Breast epithelium (tissue), 3 donors: ENCODE measurements around the gene RCOR3.
"Not testable (repeated sequence)": the region's sequence is repeated elsewhere in the genome, so short reads cannot be mapped to it uniquely, and the experiment has no call there.

Experiments
- POLR2AphosphoS5 ChIP-seq, 3 donors: sonication (generic); formaldehyde crosslinking; IDR thresholded peaks; one replicate each; pipeline ENCODE4 v1.6.1; 2017; ENCODE audit warnings: antibody characterized with exemption in 3 of 3
- TF ChIP-seq, protein P1 (sequence below), 3 donors: fragments of 450-650 bp; IDR thresholded peaks; one replicate each; pipeline ENCODE4 v1.5.1; 2016 to 2017; ENCODE audit warnings: antibody characterized with exemption in 3 of 3, mild to moderate bottlenecking in 3 of 3, moderate library complexity in 3 of 3

- TF ChIP-seq, protein P1, sequence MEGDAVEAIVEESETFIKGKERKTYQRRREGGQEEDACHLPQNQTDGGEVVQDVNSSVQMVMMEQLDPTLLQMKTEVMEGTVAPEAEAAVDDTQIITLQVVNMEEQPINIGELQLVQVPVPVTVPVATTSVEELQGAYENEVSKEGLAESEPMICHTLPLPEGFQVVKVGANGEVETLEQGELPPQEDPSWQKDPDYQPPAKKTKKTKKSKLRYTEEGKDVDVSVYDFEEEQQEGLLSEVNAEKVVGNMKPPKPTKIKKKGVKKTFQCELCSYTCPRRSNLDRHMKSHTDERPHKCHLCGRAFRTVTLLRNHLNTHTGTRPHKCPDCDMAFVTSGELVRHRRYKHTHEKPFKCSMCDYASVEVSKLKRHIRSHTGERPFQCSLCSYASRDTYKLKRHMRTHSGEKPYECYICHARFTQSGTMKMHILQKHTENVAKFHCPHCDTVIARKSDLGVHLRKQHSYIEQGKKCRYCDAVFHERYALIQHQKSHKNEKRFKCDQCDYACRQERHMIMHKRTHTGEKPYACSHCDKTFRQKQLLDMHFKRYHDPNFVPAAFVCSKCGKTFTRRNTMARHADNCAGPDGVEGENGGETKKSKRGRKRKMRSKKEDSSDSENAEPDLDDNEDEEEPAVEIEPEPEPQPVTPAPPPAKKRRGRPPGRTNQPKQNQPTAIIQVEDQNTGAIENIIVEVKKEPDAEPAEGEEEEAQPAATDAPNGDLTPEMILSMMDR (IDR thresholded peaks at IDR 0.05), result not testable (repeated sequence)
- TF ChIP-seq POLR2AphosphoS5 (IDR thresholded peaks at IDR 0.05), result not testable (repeated sequence)
Measured at GRCh38 chr1:211228573-211229364, 30.4 kb upstream of the RCOR3 start.
